BLaER1 (cell line): Measurements from ENCODE around the gene PPP2R1A.
A peak's percentile ranks its signal among the peaks of the same experiment; 100 is the strongest.

Experiments used
- H3K27ac ChIP-seq: shearing (Covaris generic); formaldehyde crosslinking; 2 replicates; pipeline ENCODE4 v1.8.1; 2022
- H3K27me3 ChIP-seq: shearing (Covaris generic); formaldehyde crosslinking; 2 replicates; pipeline ENCODE4 v1.8.1; 2022
- H3K36me3 ChIP-seq: shearing (Covaris generic); formaldehyde crosslinking; 2 replicates; pipeline ENCODE4 v1.8.1; 2022
- H3K4me1 ChIP-seq: shearing (Covaris generic); formaldehyde crosslinking; 2 replicates; pipeline ENCODE4 v1.8.1; 2022
- H3K4me2 ChIP-seq: shearing (Covaris generic); formaldehyde crosslinking; 2 replicates; pipeline ENCODE4 v1.8.1; 2022
- H3K4me3 ChIP-seq: shearing (Covaris generic); formaldehyde crosslinking; 2 replicates; pipeline ENCODE4 v1.8.1; 2022
- H3K9ac ChIP-seq: shearing (Covaris generic); formaldehyde crosslinking; 2 replicates; pipeline ENCODE4 v1.8.1; 2022
- H3K9me3 ChIP-seq: shearing (Covaris generic); formaldehyde crosslinking; 2 replicates; pipeline ENCODE4 v1.8.1; 2022
- H4K20me1 ChIP-seq: shearing (Covaris generic); formaldehyde crosslinking; 2 replicates; pipeline ENCODE4 v1.8.1; 2022
- Cebpa-rat ChIP-seq: shearing (Covaris generic); IDR thresholded peaks from 2 replicates; pipeline ENCODE4 v1.8.1; 2022

The PPP2R1A gene

GRCh38 chr19:52176574-52176973 lies 13.3 kb upstream of the PPP2R1A start:
- Histone ChIP-seq H3K4me2 (no peak overlapping the region), H3K4me3 (no peak overlapping the region), H4K20me1 (no peaks in the 10 kb centered on the region), H3K36me3 (no peaks in the 10 kb centered on the region), H3K27me3 (no peaks in the 10 kb centered on the region), H3K9ac (no peak overlapping the region), H3K27ac (no peak overlapping the region), H3K9me3 (no peaks in the 10 kb centered on the region), H3K4me1 (peaks cover 12% of the 10 kb centered on the region)
- no peak for TF ChIP-seq Cebpa-rat

DNA sequence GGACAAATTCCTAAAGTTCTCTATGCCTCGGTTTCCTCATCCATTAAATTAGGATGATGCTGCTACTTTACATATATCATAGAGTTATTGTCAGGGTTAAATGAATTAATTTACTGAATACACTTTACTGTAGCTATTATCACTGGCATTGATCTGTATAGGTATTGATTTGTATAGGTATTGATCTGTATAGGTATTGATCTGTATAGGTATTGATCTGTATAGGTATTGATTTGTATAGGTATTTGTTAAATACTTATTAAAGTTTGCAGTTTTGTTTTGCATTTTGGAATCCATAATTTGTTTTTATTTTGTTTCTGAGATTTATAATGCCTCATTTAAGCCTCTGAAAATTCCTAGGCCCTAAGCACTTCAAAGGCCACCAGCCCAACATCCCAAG lies 2.4 kb upstream of the PPP2R1A start:
- Histone ChIP-seq H3K4me1 (peaks cover 38% of the 10 kb centered on the region), H4K20me1 (peaks cover 18% of the 10 kb centered on the region), H3K9me3 (no peaks in the 10 kb centered on the region), H3K27me3 (no peaks in the 10 kb centered on the region), H3K9ac (0 out of 2 replicates have a peak overlapping the region, but pooled peaks have one; percentile 87), H3K27ac (peak overlapping the region; percentile 89), H3K36me3 (peaks cover 3% of the 10 kb centered on the region), H3K4me2 (peak overlapping the region; percentile 97), H3K4me3 (no peak overlapping the region)
- no peak for TF ChIP-seq Cebpa-rat

GRCh38 chr19:52188822-52189734 lies 774 bp upstream of the PPP2R1A start:
- peaks cover 19% of the 10 kb centered on the region for H3K36me3 ChIP-seq
- peak overlapping the region; percentile 87 for H3K9ac ChIP-seq
- H3K27me3 ChIP-seq: no peaks in the 10 kb centered on the region
- H3K4me3 ChIP-seq: peak overlapping the region; percentile 65
- H3K4me2 ChIP-seq: peak overlapping the region; percentile 97
- peaks cover 47% of the 10 kb centered on the region for H3K4me1 ChIP-seq
- H3K9me3 ChIP-seq: no peaks in the 10 kb centered on the region; the same call in 1 of the 2 replicates
- H4K20me1 ChIP-seq: peaks cover 35% of the 10 kb centered on the region
- peak overlapping the region; percentile 89 for H3K27ac ChIP-seq
- no peak for TF ChIP-seq Cebpa-rat

GRCh38 chr19:52190487-52191293 lies 838 bp downstream of the PPP2R1A start:
- H3K9me3 ChIP-seq: no peaks in the 10 kb centered on the region; the same call in 1 of the 2 replicates
- H3K36me3 ChIP-seq: peaks cover 35% of the 10 kb centered on the region
- peak overlapping the region; percentile 96 for H3K9ac ChIP-seq
- peak overlapping the region; percentile 99 for H3K4me2 ChIP-seq
- H4K20me1 ChIP-seq: peaks cover 51% of the 10 kb centered on the region
- no peak for TF ChIP-seq Cebpa-rat
- H3K27me3 ChIP-seq: no peaks in the 10 kb centered on the region
- peak overlapping the region; percentile 91 for H3K4me3 ChIP-seq
- peaks cover 51% of the 10 kb centered on the region for H3K4me1 ChIP-seq
- H3K27ac ChIP-seq: peak overlapping the region; percentile 99

- Histone ChIP-seq H3K27me3 (no peaks in the 10 kb centered on the region), H3K9me3 (no peaks in the 10 kb centered on the region; the same call in 1 of the 2 replicates), H3K27ac (peak overlapping the region; percentile 99), H3K4me2 (peak overlapping the region; percentile 99), H3K36me3 (peaks cover 42% of the 10 kb centered on the region), H3K4me1 (peaks cover 51% of the 10 kb centered on the region), H4K20me1 (peaks cover 58% of the 10 kb centered on the region), H3K9ac (peak overlapping the region; percentile 96), H3K4me3 (peak overlapping the region; percentile 91)
- no peak for TF ChIP-seq Cebpa-rat
These were observed 1.5 kb downstream of the PPP2R1A start for GRCh38 chr19:52191389-52191788.

GRCh38 chr19:52191951-52192350 lies 2.1 kb downstream of the PPP2R1A start:
- Histone ChIP-seq H3K27me3 (no peaks in the 10 kb centered on the region), H3K36me3 (peaks cover 48% of the 10 kb centered on the region), H3K4me2 (peak overlapping the region; percentile 99), H3K27ac (no peak overlapping the region), H3K4me3 (peak overlapping the region; percentile 91), H3K9ac (peak overlapping the region; percentile 96), H3K4me1 (peaks cover 51% of the 10 kb centered on the region), H3K9me3 (no peaks in the 10 kb centered on the region; the same call in 1 of the 2 replicates), H4K20me1 (peaks cover 63% of the 10 kb centered on the region)
- TF ChIP-seq Cebpa-rat: no peak

DNA sequence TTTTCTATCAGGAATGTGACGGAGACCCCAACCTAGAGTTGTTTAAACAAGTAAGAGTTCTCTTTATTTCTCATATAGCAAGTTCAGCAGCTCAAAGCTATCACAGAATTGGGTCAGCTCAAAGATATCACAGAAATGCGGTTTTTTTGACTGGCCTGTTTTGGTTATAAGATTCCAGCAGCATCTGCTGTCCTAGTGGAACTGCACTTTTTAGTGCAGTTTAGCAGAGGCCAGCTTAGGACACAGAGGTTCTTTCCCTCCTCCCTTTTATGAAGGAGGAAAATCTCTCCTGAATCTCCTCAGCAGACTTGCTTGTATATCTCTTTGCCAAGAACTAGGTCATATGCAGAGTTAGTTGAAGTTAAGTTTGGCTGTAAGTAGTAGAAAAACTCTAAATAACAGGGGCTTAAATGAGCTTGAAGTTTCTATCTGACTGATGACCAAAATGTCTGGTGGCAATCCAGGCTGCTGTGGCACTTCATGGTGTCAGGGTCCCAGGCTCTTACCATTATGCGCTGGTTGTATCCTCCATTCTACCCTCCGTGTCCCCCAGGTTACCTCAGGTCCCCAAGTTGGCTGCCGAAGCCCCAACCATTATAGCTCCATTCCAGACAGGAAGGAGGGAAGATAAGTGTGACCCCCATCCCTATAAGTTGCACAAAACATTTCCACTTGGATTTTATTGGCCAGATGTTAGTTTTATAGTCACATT lies 6.6 kb downstream of the PPP2R1A start:
- TF ChIP-seq Cebpa-rat: no peak
- Histone ChIP-seq H3K4me1 (peaks cover 41% of the 10 kb centered on the region), H3K4me3 (no peak overlapping the region), H3K4me2 (no peak overlapping the region), H3K9me3 (no peaks in the 10 kb centered on the region; the same call in 1 of the 2 replicates), H3K27ac (no peak overlapping the region), H3K27me3 (no peaks in the 10 kb centered on the region), H3K9ac (no peak overlapping the region), H3K36me3 (peaks cover 91% of the 10 kb centered on the region), H4K20me1 (peaks cover 100% of the 10 kb centered on the region)

GRCh38 chr19:52197964-52198363 lies 8.1 kb downstream of the PPP2R1A start:
- Histone ChIP-seq H3K27ac (no peak overlapping the region), H4K20me1 (peaks cover 100% of the 10 kb centered on the region), H3K36me3 (peaks cover 98% of the 10 kb centered on the region)

GRCh38 chr19:52198678-52199077 lies 8.8 kb downstream of the PPP2R1A start:
- Histone ChIP-seq H3K4me3 (no peak overlapping the region), H3K36me3 (peaks cover 98% of the 10 kb centered on the region), H3K27me3 (no peaks in the 10 kb centered on the region), H3K4me1 (peaks cover 23% of the 10 kb centered on the region; the same call in 1 of the 2 replicates), H4K20me1 (peaks cover 100% of the 10 kb centered on the region), H3K9ac (no peak overlapping the region), H3K27ac (no peak overlapping the region), H3K4me2 (no peak overlapping the region), H3K9me3 (no peaks in the 10 kb centered on the region)
- TF ChIP-seq Cebpa-rat: no peak

More at GRCh38 chr19:52197964-52198363, 8.1 kb downstream of the PPP2R1A start:
- no peak overlapping the region for H3K4me2 ChIP-seq
- H3K9ac ChIP-seq: no peak overlapping the region
- TF ChIP-seq Cebpa-rat: no peak
- H3K9me3 ChIP-seq: no peaks in the 10 kb centered on the region; the same call in 1 of the 2 replicates
- H3K27me3 ChIP-seq: no peaks in the 10 kb centered on the region
- H3K4me1 ChIP-seq: peaks cover 25% of the 10 kb centered on the region
- no peak overlapping the region for H3K4me3 ChIP-seq
